Loucy (cell line): ENCODE data around the gene PDLIM3.

Source experiments
- H2AFZ ChIP-seq: fragments of 200-600 bp; sonication (generic); 2 replicates; pipeline ENCODE4 v1.6.0; 2016; ENCODE audit warnings: antibody characterized with exemption, mild to moderate bottlenecking, low read length, moderate library complexity
- H3F3A ChIP-seq: fragments of 200-600 bp; 2 replicates; pipeline ENCODE4 v1.6.0; 2016; ENCODE audit warnings: antibody characterized with exemption, low read depth, mild to moderate bottlenecking
- H3K27me3 ChIP-seq: fragments of 200-600 bp; sonication (generic); 2 replicates; pipeline ENCODE4 v1.6.1; 2014; ENCODE audit warnings: low read length, mild to moderate bottlenecking; ENCODE audit not compliant: insufficient read depth, poor library complexity, severe bottlenecking
- H3K36me3 ChIP-seq: fragments of 200-600 bp; sonication (generic); 2 replicates; pipeline ENCODE4 v1.6.1; 2016; ENCODE audit warnings: low read length; ENCODE audit not compliant: insufficient read depth
- H3K4me1 ChIP-seq: fragments of 200-600 bp; sonication (generic); 2 replicates; pipeline ENCODE4 v1.5.1; 2014; ENCODE audit warnings: low read length, mild to moderate bottlenecking; ENCODE audit not compliant: insufficient read depth, poor library complexity, severe bottlenecking
- H3K4me2 ChIP-seq: fragments of 200-600 bp; sonication (generic); 2 replicates; pipeline ENCODE4 v1.6.0; 2014; ENCODE audit warnings: antibody characterized with exemption, low read length, low read depth, mild to moderate bottlenecking; ENCODE audit not compliant: poor library complexity, severe bottlenecking
- H3K4me3 ChIP-seq: fragments of 200-600 bp; sonication (generic); 2 replicates; pipeline ENCODE4 v1.5.1; 2014; ENCODE audit warnings: low read length, mild to moderate bottlenecking, mixed read lengths; ENCODE audit not compliant: poor library complexity, severe bottlenecking
- H3K79me2 ChIP-seq: fragments of 200-600 bp; sonication (generic); 2 replicates; pipeline ENCODE4 v1.6.1; 2014; ENCODE audit warnings: low read length; ENCODE audit not compliant: insufficient read depth
- H3K9ac ChIP-seq: fragments of 200-600 bp; sonication (generic); 2 replicates; pipeline ENCODE4 v1.6.0; 2014; ENCODE audit warnings: mild to moderate bottlenecking, low read depth, low read length, moderate library complexity; ENCODE audit not compliant: poor library complexity, severe bottlenecking
- H3K9me2 ChIP-seq: fragments of 200-600 bp; sonication (generic); replicated peaks from 2 replicates; pipeline ENCODE4 v1.6.1; 2016; ENCODE audit warnings: low read depth, low read length, mixed read lengths
- H3K9me3 ChIP-seq: fragments of 200-600 bp; sonication (generic); 2 replicates; pipeline ENCODE4 v1.6.1; 2014; ENCODE audit warnings: mild to moderate bottlenecking, antibody characterized with exemption, low read length, low read depth; ENCODE audit not compliant: insufficient read depth
- H4K20me1 ChIP-seq: fragments of 200-600 bp; sonication (generic); 2 replicates; pipeline ENCODE4 v1.6.0; 2014; ENCODE audit warnings: antibody characterized with exemption, low read length, mild to moderate bottlenecking; ENCODE audit not compliant: insufficient read depth, poor library complexity, severe bottlenecking
- CTCF ChIP-seq: fragments of 200-600 bp; sonication (generic); conservative IDR thresholded peaks from 2 replicates; pipeline ENCODE4 v1.5.1; 2014; ENCODE audit warnings: mild to moderate bottlenecking, antibody characterized with exemption, low read length
- EZH2phosphoT487 ChIP-seq: fragments of 200-600 bp; IDR thresholded peaks from 2 replicates; pipeline ENCODE4 v1.6.1; 2018; ENCODE audit warnings: antibody characterized with exemption, mild to moderate bottlenecking, moderate library complexity, borderline replicate concordance

The PDLIM3 gene

GRCh38 chr4:185534866-185535611, at the start of gene PDLIM3:
PDLIM3 (minus strand) TSS chr4:185535507; CDS start chr4:185535434, 73 bp downstream.
- no peak within 1 kb of the TSS for H3K4me3 ChIP-seq

DNA sequence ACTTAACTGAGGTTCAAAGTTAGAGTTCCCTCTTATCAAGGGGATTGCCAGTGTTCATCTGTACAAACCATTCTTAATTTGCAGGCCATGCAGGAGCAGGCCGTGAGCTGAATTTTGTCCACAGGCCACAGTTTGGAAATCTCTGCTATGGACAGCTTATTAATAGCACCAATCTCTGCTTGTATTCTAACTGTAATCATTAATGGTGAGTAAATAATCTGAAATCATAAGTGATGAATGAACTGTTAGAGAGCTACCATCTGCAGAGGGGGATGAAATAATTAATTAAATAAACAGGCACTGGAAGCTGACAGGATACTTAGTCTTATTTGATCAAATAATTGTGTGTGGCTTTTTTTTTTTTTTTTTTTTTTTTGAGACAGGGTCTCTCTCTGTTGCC, 48.5 kb upstream of the PDLIM3 start:
- no peaks in the 10 kb centered on the region for H3K4me1 ChIP-seq
- H3K36me3 ChIP-seq, result no peaks in the 10 kb centered on the region
- no peaks in the 10 kb centered on the region for H3K9me3 ChIP-seq
- H2AFZ ChIP-seq, result no peak overlapping the region
- no peak overlapping the region for H3K9ac ChIP-seq
- H3K27me3 ChIP-seq, result no peaks in the 10 kb centered on the region
- H3K9me2 ChIP-seq, result no peaks in the 10 kb centered on the region
- H4K20me1 ChIP-seq, result no peaks in the 10 kb centered on the region
- no peaks in the 10 kb centered on the region for H3K79me2 ChIP-seq
- TF ChIP-seq EZH2phosphoT487 (no peak), CTCF (no peak)
- no peak overlapping the region for H3K4me3 ChIP-seq
- no peaks in the 10 kb centered on the region for H3F3A ChIP-seq
- H3K4me2 ChIP-seq, result no peak overlapping the region

More at GRCh38 chr4:185534866-185535611, at the start of gene PDLIM3:
- no peaks in the 10 kb centered on the region for H3K4me1 ChIP-seq
- H3K4me2 ChIP-seq, result no peak within 1 kb of the TSS
- H3K27me3 ChIP-seq, result no peaks in the 10 kb centered on the region
- no peaks in the 10 kb centered on the region for H3K9me3 ChIP-seq
- H3K36me3 ChIP-seq, result no peaks in the 10 kb centered on the region
- TF ChIP-seq EZH2phosphoT487 (no peak), CTCF (no peak)
- H2AFZ ChIP-seq, result no peak within 1 kb of the TSS
- no peak within 1 kb of the TSS for H3K9ac ChIP-seq
- no peaks in the 10 kb centered on the region for H3F3A ChIP-seq
- no peaks in the 10 kb centered on the region for H3K9me2 ChIP-seq
- no peaks in the 10 kb centered on the region for H3K79me2 ChIP-seq
- no peaks in the 10 kb centered on the region for H4K20me1 ChIP-seq

DNA sequence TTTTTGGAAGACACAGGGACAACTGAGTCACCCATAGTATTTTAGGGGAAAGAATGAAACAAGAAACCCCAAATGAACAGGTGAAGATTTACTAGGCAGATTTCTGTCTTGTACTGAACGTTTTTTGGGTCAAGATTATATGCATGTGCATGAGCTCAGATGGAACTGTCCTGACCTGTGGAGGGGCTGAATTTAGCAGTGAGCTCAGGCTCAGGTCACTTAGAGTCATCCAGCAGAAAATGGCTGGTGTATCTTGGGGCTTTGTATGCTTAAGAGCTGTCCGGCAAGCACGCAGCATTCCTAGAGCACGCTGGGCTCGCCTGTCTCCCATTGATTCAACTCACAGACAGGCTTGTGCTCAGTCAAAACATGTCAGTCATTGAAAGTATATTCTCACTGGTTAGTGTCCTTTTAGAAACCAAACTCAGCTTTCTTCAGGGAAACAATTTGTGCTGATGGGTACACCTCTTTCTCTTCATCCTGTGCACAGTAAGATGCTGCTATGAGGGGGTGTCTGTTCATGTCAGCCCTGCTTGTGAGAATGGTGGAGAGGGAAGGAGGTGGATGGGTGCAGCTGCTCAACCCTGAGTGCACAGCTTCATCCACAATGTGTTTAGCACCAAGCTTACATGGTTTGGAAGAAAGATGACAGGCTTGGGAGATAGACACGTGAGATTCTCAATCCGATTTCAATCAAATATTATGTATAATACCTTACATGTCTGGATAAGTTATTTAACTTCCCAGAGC, 47.5 kb upstream of the PDLIM3 start:
- Histone ChIP-seq H3K36me3 (no peaks in the 10 kb centered on the region), H4K20me1 (no peaks in the 10 kb centered on the region), H3K4me1 (no peaks in the 10 kb centered on the region), H3K4me2 (no peak overlapping the region), H2AFZ (no peak overlapping the region), H3K9me3 (no peaks in the 10 kb centered on the region), H3K9ac (no peak overlapping the region), H3K9me2 (no peaks in the 10 kb centered on the region), H3F3A (no peaks in the 10 kb centered on the region), H3K4me3 (no peak overlapping the region), H3K27me3 (no peaks in the 10 kb centered on the region), H3K79me2 (no peaks in the 10 kb centered on the region)
- TF ChIP-seq CTCF, result no peak
- no peak for TF ChIP-seq EZH2phosphoT487
